ENCODE results near the gene SRRD. TPM values are rescaled to one million over a fixed set of nuclear protein-coding genes. Genes with fewer than 3 reads are reported as not detected.
"Not testable (repeated sequence)": the region's sequence is repeated elsewhere in the genome, so short reads cannot be mapped to it uniquely, and the experiment has no call there.

Gene SRRD
- total RNA-seq, 2 experiments from 2014 or later = 17.5 TPM

- DNase-seq = no peak
- ChIA-PET POLR2A (interaction anchor here (2.8 to 5.0 kb wide), 2 partner anchors 11 to 32 kb away, joined by 12 to 25 read pairs; partner anchors contain the start of genes HPS4 and SRRD), CTCF (interaction anchor here (1.7 to 5.8 kb wide), 2 partner anchors 12 to 21 kb away, joined by 3 to 38 read pairs; no protein-coding TSS in a partner anchor)
- H3K27ac Mint-ChIP-seq = no peak overlapping the region
- no peaks in the 10 kb centered on the region for H3K9me3 Mint-ChIP-seq
- H3K36me3 Mint-ChIP-seq (ENCODE audit: low read depth) = peaks cover 18% of the 10 kb centered on the region
- H3K27me3 Mint-ChIP-seq = no peaks in the 10 kb centered on the region
- peaks cover 48% of the 10 kb centered on the region for H3K4me1 Mint-ChIP-seq
- no peak overlapping the region for H3K4me3 Mint-ChIP-seq
Measured at GRCh38 chr22:26514419-26515161, 30.9 kb downstream of the SRRD start.

- POLR2A ChIA-PET = interaction anchor here (0.6 to 5.0 kb wide), 5 partner anchors 12 to 158 kb away, joined by 3 to 25 read pairs (median 3); partner anchors contain the start of genes HPS4 and SRRD
- DNase-seq = no peak
- Mint-ChIP-seq H3K36me3 (ENCODE audit: low read depth) (peaks cover 7% of the 10 kb centered on the region), H3K9me3 (no peaks in the 10 kb centered on the region), H3K27ac (no peak overlapping the region), H3K4me3 (no peak overlapping the region), H3K4me1 (peaks cover 37% of the 10 kb centered on the region), H3K27me3 (no peaks in the 10 kb centered on the region)
- CTCF ChIA-PET = interaction anchor here (0.7 to 5.8 kb wide), 3 partner anchors 14 to 150 kb away, joined by 3 to 38 read pairs (median 3); no protein-coding TSS in a partner anchor
Measured at GRCh38 chr22:26515931-26516330, 32.3 kb downstream of the SRRD start.

- no peaks in the 10 kb centered on the region for H3K27me3 Mint-ChIP-seq
- H3K4me1 Mint-ChIP-seq = peaks cover 32% of the 10 kb centered on the region
Measured at GRCh38 chr22:26516503-26516902, 32.8 kb downstream of the SRRD start.

GRCh38 chr22:26517429-26517828 is 33.8 kb downstream of the SRRD start:
- no peak for DNase-seq
- Mint-ChIP-seq H3K4me1 (peaks cover 22% of the 10 kb centered on the region), H3K9me3 (no peaks in the 10 kb centered on the region), H3K27me3 (no peaks in the 10 kb centered on the region), H3K36me3 (ENCODE audit: low read depth) (no peaks in the 10 kb centered on the region), H3K4me3 (no peak overlapping the region), H3K27ac (no peak overlapping the region)
- ChIA-PET CTCF (interaction anchor here (1.3 to 5.8 kb wide), 2 partner anchors 15 to 148 kb away, joined by 4 to 38 read pairs; no protein-coding TSS in a partner anchor), POLR2A (no interaction called here)

More at GRCh38 chr22:26516503-26516902, 32.8 kb downstream of the SRRD start:
- Mint-ChIP-seq H3K27ac (no peak overlapping the region), H3K9me3 (no peaks in the 10 kb centered on the region), H3K36me3 (ENCODE audit: low read depth) (peaks cover 3% of the 10 kb centered on the region), H3K4me3 (no peak overlapping the region)
- POLR2A ChIA-PET = interaction anchor here (1.2 to 5.0 kb wide), 3 partner anchors 13 to 33 kb away, joined by 3 to 25 read pairs (median 12); partner anchors contain the start of genes HPS4 and SRRD
- CTCF ChIA-PET = interaction anchor here (0.7 to 5.8 kb wide), 2 partner anchors 14 to 149 kb away, joined by 3 to 38 read pairs; no protein-coding TSS in a partner anchor
- DNase-seq = no peak

GRCh38 chr22:26522012-26522411 is 38.3 kb downstream of the SRRD start:
- Mint-ChIP-seq H3K4me1 (no peaks in the 10 kb centered on the region), H3K4me3 (no peak overlapping the region), H3K27me3 (no peaks in the 10 kb centered on the region), H3K27ac (no peak overlapping the region), H3K36me3 (ENCODE audit: low read depth) (peaks cover 27% of the 10 kb centered on the region), H3K9me3 (no peaks in the 10 kb centered on the region)
- ChIA-PET POLR2A (interaction anchor here (2.2 kb wide), 1 partner anchor 9 kb away, joined by 9 read pairs; the partner anchor contains the start of gene TFIP11), CTCF (interaction anchor here (2.0 kb wide), 1 partner anchor 19 kb away, joined by 6 read pairs; no protein-coding TSS in a partner anchor)
- DNase-seq = no peak

GRCh38 chr22:26522592-26522991 is 38.9 kb downstream of the SRRD start:
- peaks cover 32% of the 10 kb centered on the region for H3K36me3 Mint-ChIP-seq (ENCODE audit: low read depth)
- CTCF ChIA-PET = interaction anchor here (2.0 kb wide), 1 partner anchor 20 kb away, joined by 6 read pairs; no protein-coding TSS in a partner anchor
- H3K27ac Mint-ChIP-seq = no peak overlapping the region
- H3K27me3 Mint-ChIP-seq = no peaks in the 10 kb centered on the region
- POLR2A ChIA-PET = interaction anchor here (2.2 kb wide), 1 partner anchor 10 kb away, joined by 9 read pairs; the partner anchor contains the start of gene TFIP11
- no peak overlapping the region for H3K4me3 Mint-ChIP-seq
- no peaks in the 10 kb centered on the region for H3K9me3 Mint-ChIP-seq
- DNase-seq = no peak
- no peaks in the 10 kb centered on the region for H3K4me1 Mint-ChIP-seq

- Mint-ChIP-seq H3K4me3 (no peak overlapping the region), H3K4me1 (no peaks in the 10 kb centered on the region), H3K27me3 (no peaks in the 10 kb centered on the region), H3K36me3 (ENCODE audit: low read depth) (peaks cover 42% of the 10 kb centered on the region), H3K9me3 (no peaks in the 10 kb centered on the region), H3K27ac (no peak overlapping the region)
- ChIA-PET CTCF (no interaction called here), POLR2A (interaction anchor here (0.9 kb wide), 1 partner anchor 46 kb away, joined by 3 read pairs; no protein-coding TSS in a partner anchor)
- DNase-seq = no peak
Measured at GRCh38 chr22:26524870-26525269, 41.2 kb downstream of the SRRD start.

- ChIA-PET CTCF (no interaction called here), POLR2A (no interaction called here)
- DNase-seq = no peak
- Mint-ChIP-seq H3K27me3 (no peaks in the 10 kb centered on the region), H3K27ac (no peak overlapping the region), H3K4me1 (no peaks in the 10 kb centered on the region), H3K36me3 (ENCODE audit: low read depth) (peaks cover 49% of the 10 kb centered on the region), H3K4me3 (no peak overlapping the region), H3K9me3 (no peaks in the 10 kb centered on the region)
Measured at GRCh38 chr22:26525946-26526564, 42.4 kb downstream of the SRRD start.

GRCh38 chr22:26527167-26527566 is 43.5 kb downstream of the SRRD start:
- CTCF ChIA-PET = interaction anchor here (0.6 kb wide), 1 partner anchor 79 kb away, joined by 3 read pairs; no protein-coding TSS in a partner anchor

GRCh38 chr22:26527574-26528465 is 44.1 kb downstream of the SRRD start:
- Mint-ChIP-seq H3K4me3 (no peak overlapping the region), H3K27me3 (no peaks in the 10 kb centered on the region), H3K4me1 (peaks cover 5% of the 10 kb centered on the region), H3K36me3 (ENCODE audit: low read depth) (peaks cover 61% of the 10 kb centered on the region), H3K9me3 (no peaks in the 10 kb centered on the region), H3K27ac (no peak overlapping the region)
- POLR2A ChIA-PET = no interaction called here
- DNase-seq = no peak
- CTCF ChIA-PET = interaction anchor here (0.6 kb wide), 1 partner anchor 79 kb away, joined by 3 read pairs; no protein-coding TSS in a partner anchor

More at GRCh38 chr22:26527167-26527566, 43.5 kb downstream of the SRRD start:
- H3K36me3 Mint-ChIP-seq (ENCODE audit: low read depth) = peaks cover 59% of the 10 kb centered on the region
- H3K4me3 Mint-ChIP-seq = no peak overlapping the region
- H3K9me3 Mint-ChIP-seq = no peaks in the 10 kb centered on the region
- no peaks in the 10 kb centered on the region for H3K27me3 Mint-ChIP-seq
- POLR2A ChIA-PET = no interaction called here
- no peak for DNase-seq
- no peaks in the 10 kb centered on the region for H3K4me1 Mint-ChIP-seq
- no peak overlapping the region for H3K27ac Mint-ChIP-seq

GRCh38 chr22:26528518-26528917 is 44.8 kb downstream of the SRRD start:
- CTCF ChIA-PET, H3K27ac Mint-ChIP-seq, H3K9me3 Mint-ChIP-seq, H3K4me3 Mint-ChIP-seq, H3K27me3 Mint-ChIP-seq, POLR2A ChIA-PET, H3K4me1 Mint-ChIP-seq, DNase-seq: not testable (repeated sequence)
- peaks cover 64% of the 10 kb centered on the region for H3K36me3 Mint-ChIP-seq (ENCODE audit: low read depth)

GRCh38 chr22:26529345-26529744 is 45.7 kb downstream of the SRRD start:
- H3K36me3 Mint-ChIP-seq (ENCODE audit: low read depth) = peaks cover 62% of the 10 kb centered on the region
- no peaks in the 10 kb centered on the region for H3K9me3 Mint-ChIP-seq
- no peak overlapping the region for H3K4me3 Mint-ChIP-seq
- ChIA-PET CTCF (interaction anchor here (1.3 kb wide), 1 partner anchor 137 kb away, joined by 4 read pairs; no protein-coding TSS in a partner anchor), POLR2A (interaction anchor here (1.7 kb wide), 1 partner anchor 16 kb away, joined by 3 read pairs; no protein-coding TSS in a partner anchor)
- no peak for DNase-seq
- no peak overlapping the region for H3K27ac Mint-ChIP-seq
- peaks cover 9% of the 10 kb centered on the region for H3K4me1 Mint-ChIP-seq
- no peaks in the 10 kb centered on the region for H3K27me3 Mint-ChIP-seq
